Thyroid gland (tissue), 4 donors: ENCODE data around the gene DHX32.

ENCODE experiments used
- CTCF ChIP-seq, 6 experiments: fragments of 200-600 bp in 3 of 6; fragments of 450-650 bp in 3 of 6; sonication (generic) in 3 of 6; IDR thresholded peaks; one replicate each; pipeline ENCODE4 v1.5.1; 2016 to 2019; ENCODE audit warnings: antibody characterized with exemption in 6 of 6, mild to moderate bottlenecking in 2 of 6, inconsistent platforms in 1 of 6, moderate library complexity in 1 of 6
- POLR2A ChIP-seq, 2 donors: fragments of 450-650 bp; IDR thresholded peaks; one replicate each; pipeline ENCODE4 v1.6.1; 2017; ENCODE audit warnings: antibody characterized with exemption in 2 of 2, mild to moderate bottlenecking in 2 of 2, moderate library complexity in 1 of 2

GRCh38 chr10:125911145-125911544, 30.1 kb upstream of the DHX32 start:
- TF ChIP-seq CTCF (IDR thresholded peaks at IDR 0.05) (no peak), POLR2A (IDR thresholded peaks at IDR 0.05) (no peak)
